HFFc6 (cell line): ENCODE results near the gene CABP7. TPM values are rescaled to one million over a fixed set of nuclear protein-coding genes. Genes with fewer than 3 reads are reported as not detected.

Experiments
- DNase-seq: peaks from one replicate; pipeline ENCODE4 v3.0.0-alpha.2; 2018
- H3K27ac Mint-ChIP-seq: 2 replicates; pipeline ENCODE4 v1.8.0; 2020; ENCODE audit warnings: mild to moderate bottlenecking, mixed read lengths
- H3K27me3 Mint-ChIP-seq: 2 replicates; pipeline ENCODE4 v1.8.0; 2021; ENCODE audit warnings: mild to moderate bottlenecking, moderate library complexity, mixed read lengths; ENCODE audit not compliant: insufficient read depth
- H3K36me3 Mint-ChIP-seq: 2 replicates; pipeline ENCODE4 v1.8.0; 2021; ENCODE audit warnings: low read depth, mixed read lengths
- H3K4me1 Mint-ChIP-seq: 2 replicates; pipeline ENCODE4 v1.8.0; 2020; ENCODE audit warnings: low read depth, mixed read lengths
- H3K4me3 Mint-ChIP-seq: 2 replicates; pipeline ENCODE4 v1.8.0; 2020; ENCODE audit warnings: mild to moderate bottlenecking, moderate library complexity, mixed read lengths
- H3K9me3 Mint-ChIP-seq: 2 replicates; pipeline ENCODE4 v1.8.0; 2020; ENCODE audit warnings: mild to moderate bottlenecking, mixed read lengths
- total RNA-seq, 6 experiments: library from RNA; stranded (reverse); fragmentation: NEBNext Ultra II Directional; extraction: Animal tissue kit (Norgen Biotek cat#: 25700); gene quantifications; 2 replicates in 1 of 6; 3 replicates in 5 of 6; pipeline ENCODE4 v1.2.3, GENCODE V29; 2021
- TF ChIP-seq, protein P1 (sequence below): fragments of 200-600 bp; sonication (generic); IDR thresholded peaks from 2 replicates; pipeline ENCODE4 v1.5.0; 2021; ENCODE audit warnings: antibody characterized with exemption, mild to moderate bottlenecking

Gene CABP7
- total RNA-seq, 6 experiments from 2014 or later: not detected

DNA sequence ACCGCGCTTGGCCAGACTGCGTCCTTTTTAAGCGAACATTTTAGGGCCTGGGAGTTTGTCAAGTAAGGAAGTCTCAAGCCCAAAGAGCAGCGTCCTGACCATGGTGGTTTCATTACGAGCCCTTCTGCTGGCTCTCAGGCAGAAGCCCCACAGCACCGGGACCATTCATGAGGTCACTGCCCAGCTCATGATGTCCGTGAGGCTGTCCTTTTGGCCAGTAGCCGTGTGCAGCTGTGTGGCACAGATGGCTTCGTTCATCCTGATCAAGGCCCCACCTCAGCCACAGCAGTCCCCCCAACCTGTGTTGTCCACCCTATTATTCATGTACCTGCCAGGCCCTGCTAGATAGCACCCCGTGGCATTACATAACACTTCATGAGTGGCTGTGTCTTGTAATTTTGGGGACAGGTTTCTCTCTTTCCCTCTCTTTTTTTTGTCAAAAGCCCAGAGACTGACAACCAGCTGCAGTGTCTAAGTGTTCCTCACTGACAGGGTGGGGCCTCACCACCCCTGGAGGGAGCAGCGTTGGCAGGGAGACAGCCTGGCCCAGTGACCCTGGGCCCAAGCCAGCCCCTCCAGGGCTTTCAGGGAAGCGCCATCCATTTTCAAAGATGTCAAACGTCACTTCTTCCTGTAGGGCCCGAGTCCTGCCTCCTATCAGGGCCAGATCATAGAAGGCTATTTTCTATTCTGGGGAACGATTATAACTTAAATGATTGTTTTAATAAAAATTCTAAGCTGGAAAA lies 21.8 kb upstream of the CABP7 start:
- TF ChIP-seq, protein P1, sequence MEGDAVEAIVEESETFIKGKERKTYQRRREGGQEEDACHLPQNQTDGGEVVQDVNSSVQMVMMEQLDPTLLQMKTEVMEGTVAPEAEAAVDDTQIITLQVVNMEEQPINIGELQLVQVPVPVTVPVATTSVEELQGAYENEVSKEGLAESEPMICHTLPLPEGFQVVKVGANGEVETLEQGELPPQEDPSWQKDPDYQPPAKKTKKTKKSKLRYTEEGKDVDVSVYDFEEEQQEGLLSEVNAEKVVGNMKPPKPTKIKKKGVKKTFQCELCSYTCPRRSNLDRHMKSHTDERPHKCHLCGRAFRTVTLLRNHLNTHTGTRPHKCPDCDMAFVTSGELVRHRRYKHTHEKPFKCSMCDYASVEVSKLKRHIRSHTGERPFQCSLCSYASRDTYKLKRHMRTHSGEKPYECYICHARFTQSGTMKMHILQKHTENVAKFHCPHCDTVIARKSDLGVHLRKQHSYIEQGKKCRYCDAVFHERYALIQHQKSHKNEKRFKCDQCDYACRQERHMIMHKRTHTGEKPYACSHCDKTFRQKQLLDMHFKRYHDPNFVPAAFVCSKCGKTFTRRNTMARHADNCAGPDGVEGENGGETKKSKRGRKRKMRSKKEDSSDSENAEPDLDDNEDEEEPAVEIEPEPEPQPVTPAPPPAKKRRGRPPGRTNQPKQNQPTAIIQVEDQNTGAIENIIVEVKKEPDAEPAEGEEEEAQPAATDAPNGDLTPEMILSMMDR: no peak
- no peaks in the 10 kb centered on the region; the same call in 1 of the 2 replicates for H3K36me3 Mint-ChIP-seq

DNA sequence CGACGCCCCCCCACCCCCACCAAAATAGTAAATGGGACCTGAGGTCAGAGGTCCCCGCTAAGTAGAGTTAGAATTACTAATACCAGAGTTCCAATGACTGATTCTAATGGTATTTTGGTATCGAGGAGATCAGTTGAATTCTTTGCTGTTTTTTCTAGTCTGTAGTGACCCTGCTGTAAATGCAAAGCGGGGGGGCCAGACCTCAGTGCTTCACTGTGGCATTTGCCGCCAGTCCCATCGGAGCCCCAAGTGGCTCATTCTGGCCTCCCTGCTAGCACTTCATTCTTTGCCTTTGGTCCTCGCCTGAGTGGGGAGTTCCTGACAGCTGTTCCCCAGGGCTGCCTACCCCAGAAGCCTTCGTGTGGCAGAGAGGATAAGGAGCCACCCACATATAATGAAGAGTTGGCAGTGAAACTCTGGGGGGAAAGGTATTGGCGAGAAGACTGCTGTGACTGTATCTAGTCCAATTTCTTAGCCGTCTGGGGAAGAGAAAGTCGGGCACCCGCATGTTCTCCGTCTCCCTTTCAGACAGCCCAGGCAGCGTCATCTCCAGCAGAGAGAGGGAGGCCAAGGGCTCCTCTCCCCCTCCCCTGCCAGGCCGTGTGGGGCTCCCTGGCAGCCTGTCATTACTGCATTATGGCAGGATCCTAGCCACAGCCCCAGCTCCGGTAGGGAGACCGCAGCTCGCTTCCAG lies 19.4 kb upstream of the CABP7 start:
- TF ChIP-seq, protein P1: no peak
- Mint-ChIP-seq H3K36me3 (no peaks in the 10 kb centered on the region; the same call in 1 of the 2 replicates), H3K4me3 (peak overlapping the region; percentile 47; the same call in 1 of the 2 replicates), H3K27ac (peak overlapping the region; percentile 51; the same call in 1 of the 2 replicates), H3K9me3 (no peaks in the 10 kb centered on the region), H3K4me1 (peaks cover 27% of the 10 kb centered on the region), H3K27me3 (peaks cover 24% of the 10 kb centered on the region)
- peak; percentile 16 for DNase-seq

More for the DNA sequence above, 21.8 kb upstream of the CABP7 start:
- peaks cover 11% of the 10 kb centered on the region for H3K27me3 Mint-ChIP-seq
- no peak overlapping the region for H3K4me3 Mint-ChIP-seq
- peaks cover 27% of the 10 kb centered on the region for H3K4me1 Mint-ChIP-seq
- H3K27ac Mint-ChIP-seq: no peak overlapping the region
- no peak for DNase-seq
- no peaks in the 10 kb centered on the region for H3K9me3 Mint-ChIP-seq

DNA sequence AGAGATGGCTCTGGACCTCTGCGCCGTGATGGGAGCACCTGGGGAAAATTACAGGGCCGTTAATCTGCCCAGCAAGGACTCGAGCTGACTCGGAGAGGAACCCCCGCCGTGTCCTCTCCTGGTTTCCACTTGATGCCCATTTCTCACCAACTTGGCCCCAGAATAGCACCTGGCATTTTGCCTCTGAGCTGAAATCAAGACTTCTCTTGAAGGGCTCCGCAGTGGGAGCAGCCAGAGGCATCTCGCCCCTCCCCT lies 19.0 kb upstream of the CABP7 start:
- H3K4me3 Mint-ChIP-seq: no peak overlapping the region
- H3K4me1 Mint-ChIP-seq: peaks cover 27% of the 10 kb centered on the region
- H3K36me3 Mint-ChIP-seq: no peaks in the 10 kb centered on the region; the same call in 1 of the 2 replicates
- TF ChIP-seq, protein P1: no peak
- no peak for DNase-seq
- no peak overlapping the region for H3K27ac Mint-ChIP-seq
- no peaks in the 10 kb centered on the region for H3K9me3 Mint-ChIP-seq
- H3K27me3 Mint-ChIP-seq: peaks cover 21% of the 10 kb centered on the region

DNA sequence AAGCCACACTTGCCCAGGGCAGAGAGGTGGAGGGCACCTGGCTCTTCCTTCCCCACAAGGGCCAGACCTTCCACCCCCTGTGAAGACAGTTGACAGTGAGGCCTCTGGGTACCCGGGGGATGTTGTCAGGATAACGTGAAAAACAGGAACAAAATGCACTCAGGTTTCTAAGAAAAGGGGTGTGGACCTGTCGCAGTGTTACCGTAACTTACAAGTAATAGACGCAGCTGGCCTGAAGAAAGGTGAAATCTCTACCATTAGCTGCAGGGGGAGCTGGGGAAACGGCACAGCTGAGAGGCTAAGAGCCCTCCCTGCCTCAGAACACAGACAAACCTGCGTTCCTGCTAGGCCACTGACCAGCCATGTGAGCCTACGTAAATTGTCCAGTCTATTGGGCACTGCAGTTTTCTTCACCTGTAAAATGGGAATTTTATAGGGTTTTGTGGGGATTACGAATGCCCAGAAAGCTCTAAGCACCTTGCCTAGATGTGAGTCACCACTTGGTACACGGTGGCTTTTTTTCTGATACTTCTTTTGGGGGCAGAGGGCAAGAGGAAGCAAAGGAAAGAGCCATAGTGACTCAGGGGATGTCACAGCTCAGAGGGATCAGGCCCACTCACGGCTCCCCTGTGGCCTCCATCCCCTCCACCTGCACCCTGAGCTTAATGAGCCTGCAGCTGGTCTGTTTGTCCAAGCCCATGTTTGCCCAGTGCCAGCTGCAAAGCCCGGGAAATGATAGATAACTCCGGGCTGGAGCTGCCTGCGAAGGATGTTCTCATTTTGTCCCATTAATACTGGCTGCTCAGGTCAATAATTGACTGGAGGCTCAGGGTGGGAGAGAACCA lies 18.4 kb upstream of the CABP7 start:
- no peaks in the 10 kb centered on the region; the same call in 1 of the 2 replicates for H3K36me3 Mint-ChIP-seq
- no peak overlapping the region for H3K4me3 Mint-ChIP-seq
- TF ChIP-seq, protein P1: peak; percentile 43
- peaks cover 23% of the 10 kb centered on the region for H3K27me3 Mint-ChIP-seq
- DNase-seq: peak; percentile 18
- no peaks in the 10 kb centered on the region for H3K9me3 Mint-ChIP-seq
- no peak overlapping the region for H3K27ac Mint-ChIP-seq
- peaks cover 27% of the 10 kb centered on the region for H3K4me1 Mint-ChIP-seq
